Measurements from ENCODE around the gene GPC6.

GPC6 gene

DNA sequence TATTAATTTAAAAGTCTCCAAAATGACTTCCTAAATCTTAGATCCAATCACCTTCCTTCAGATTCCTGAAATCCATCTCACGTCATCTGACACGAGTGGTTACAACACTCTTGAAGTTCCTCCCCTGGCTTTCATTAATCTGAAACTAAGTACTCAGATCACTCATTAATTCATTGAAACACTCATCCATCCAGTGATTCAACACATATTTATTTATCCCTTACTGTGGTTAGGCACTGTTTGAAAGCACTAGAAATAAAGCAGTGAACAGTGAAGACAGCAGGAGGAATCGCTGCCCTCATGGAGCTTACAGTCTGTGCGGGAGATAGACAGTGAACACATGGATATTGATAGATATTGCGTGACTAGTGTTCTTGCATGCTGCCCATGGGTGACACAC is 780.5 kb downstream of the GPC6 start:
- no peak overlapping the region for H3K27ac ChIP-seq (ENCODE audit: low read depth, low read length)
- H3K4me3 ChIP-seq (ENCODE audit: low read depth in 1 of 2, low read length in 2 of 2) = no peak overlapping the region
- H3K9me3 ChIP-seq (ENCODE audit: control insufficient read depth in 1 of 2, low read length in 2 of 2) = no peaks in the 10 kb centered on the region
- H3K36me3 ChIP-seq (ENCODE audit: control insufficient read depth in 1 of 2, insufficient read depth in 2 of 2, low read length in 2 of 2) = no peaks in the 10 kb centered on the region
- no peaks in the 10 kb centered on the region for H3K27me3 ChIP-seq (ENCODE audit: control insufficient read depth in 1 of 2, insufficient read depth in 2 of 2, low read length in 2 of 2)
- H3K9ac ChIP-seq (ENCODE audit: low read depth in 1 of 2, low read length in 2 of 2) = no peak overlapping the region
- no peaks in the 10 kb centered on the region for H3K4me1 ChIP-seq (ENCODE audit: control insufficient read depth in 1 of 2, insufficient read depth in 2 of 2, low read length in 2 of 2)

DNA sequence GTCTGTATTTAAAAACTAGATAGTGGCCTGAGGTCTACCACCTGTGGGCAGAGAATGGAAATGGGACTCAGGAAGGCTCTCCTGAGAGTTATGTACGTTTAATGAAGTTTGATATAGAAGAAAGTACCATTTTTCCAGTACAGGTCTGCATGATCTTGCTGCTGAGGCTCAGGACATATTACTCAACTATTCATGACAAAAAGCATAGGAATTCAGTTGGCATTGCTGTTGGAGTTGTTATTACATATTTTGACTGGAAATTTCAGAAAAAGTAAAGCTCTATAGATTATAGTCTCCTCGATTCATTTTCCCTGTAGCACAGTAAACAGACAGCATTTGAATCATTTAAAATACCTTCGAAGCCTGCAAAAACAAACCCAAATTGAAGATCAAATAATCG is 783.1 kb downstream of the GPC6 start:
- H3K9me3 ChIP-seq (ENCODE audit: control insufficient read depth in 1 of 2, low read length in 2 of 2) = no peaks in the 10 kb centered on the region
- no peak overlapping the region for H3K27ac ChIP-seq (ENCODE audit: low read depth, low read length)
- no peak overlapping the region for H3K9ac ChIP-seq (ENCODE audit: low read depth in 1 of 2, low read length in 2 of 2)
- H3K4me3 ChIP-seq (ENCODE audit: low read depth in 1 of 2, low read length in 2 of 2) = no peak overlapping the region
- no peaks in the 10 kb centered on the region for H3K27me3 ChIP-seq (ENCODE audit: control insufficient read depth in 1 of 2, insufficient read depth in 2 of 2, low read length in 2 of 2)
- H3K36me3 ChIP-seq (ENCODE audit: control insufficient read depth in 1 of 2, insufficient read depth in 2 of 2, low read length in 2 of 2) = no peaks in the 10 kb centered on the region
- H3K4me1 ChIP-seq (ENCODE audit: control insufficient read depth in 1 of 2, insufficient read depth in 2 of 2, low read length in 2 of 2) = no peaks in the 10 kb centered on the region

DNA sequence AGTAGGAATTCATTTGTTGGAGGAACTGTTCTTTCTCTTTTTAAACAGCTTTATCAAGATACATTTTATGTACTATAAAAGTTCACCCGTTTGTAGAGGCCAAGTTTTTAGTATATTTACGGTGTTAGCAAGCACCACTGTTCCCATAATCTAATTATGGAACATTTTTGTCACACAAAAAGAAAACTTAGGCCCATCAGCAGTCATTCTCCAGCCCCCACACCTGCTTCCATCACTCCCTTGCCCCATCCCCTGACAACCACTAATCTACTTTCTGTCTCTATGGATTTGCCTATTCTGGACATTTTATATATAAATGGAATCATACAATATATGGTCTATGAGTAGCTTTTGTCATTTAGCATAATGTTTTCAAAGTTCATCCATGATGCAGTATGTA is 787.9 kb downstream of the GPC6 start:
- H3K36me3 ChIP-seq (ENCODE audit: control insufficient read depth in 1 of 2, insufficient read depth in 2 of 2, low read length in 2 of 2) = no peaks in the 10 kb centered on the region
- no peaks in the 10 kb centered on the region for H3K27me3 ChIP-seq (ENCODE audit: control insufficient read depth in 1 of 2, insufficient read depth in 2 of 2, low read length in 2 of 2)
- H3K9ac ChIP-seq (ENCODE audit: low read depth in 1 of 2, low read length in 2 of 2) = no peak overlapping the region
- no peak overlapping the region for H3K4me3 ChIP-seq (ENCODE audit: low read depth in 1 of 2, low read length in 2 of 2)
- H3K9me3 ChIP-seq (ENCODE audit: control insufficient read depth in 1 of 2, low read length in 2 of 2) = no peaks in the 10 kb centered on the region
- no peaks in the 10 kb centered on the region for H3K4me1 ChIP-seq (ENCODE audit: control insufficient read depth in 1 of 2, insufficient read depth in 2 of 2, low read length in 2 of 2)
- H3K27ac ChIP-seq (ENCODE audit: low read depth, low read length) = no peak overlapping the region

DNA sequence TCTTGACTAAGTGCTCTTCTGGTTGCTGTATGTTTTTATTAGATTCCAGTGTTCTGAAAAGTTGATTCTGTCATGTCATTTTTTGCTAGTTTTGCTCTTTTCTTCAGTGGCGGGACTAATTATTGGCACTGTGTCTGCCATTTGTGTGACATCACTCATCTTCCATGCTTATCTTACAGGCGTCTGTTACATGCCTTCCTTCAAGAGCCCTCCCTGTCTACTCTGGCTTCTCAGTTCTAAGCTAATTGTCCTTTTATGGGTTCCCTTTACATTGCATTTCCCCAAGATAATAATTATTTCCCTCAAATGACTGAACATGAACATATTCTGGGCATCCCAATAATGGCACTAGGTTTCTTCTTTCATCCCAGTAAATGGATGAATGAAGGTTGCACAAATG is 793.8 kb downstream of the GPC6 start:
- Histone ChIP-seq H3K9ac (ENCODE audit: low read depth in 1 of 2, low read length in 2 of 2) (no peak overlapping the region), H3K27ac (ENCODE audit: low read depth, low read length) (no peak overlapping the region), H3K36me3 (ENCODE audit: control insufficient read depth in 1 of 2, insufficient read depth in 2 of 2, low read length in 2 of 2) (no peaks in the 10 kb centered on the region), H3K4me3 (ENCODE audit: low read depth in 1 of 2, low read length in 2 of 2) (no peak overlapping the region), H3K27me3 (ENCODE audit: control insufficient read depth in 1 of 2, insufficient read depth in 2 of 2, low read length in 2 of 2) (no peaks in the 10 kb centered on the region), H3K9me3 (ENCODE audit: control insufficient read depth in 1 of 2, low read length in 2 of 2) (no peaks in the 10 kb centered on the region), H3K4me1 (ENCODE audit: control insufficient read depth in 1 of 2, insufficient read depth in 2 of 2, low read length in 2 of 2) (no peaks in the 10 kb centered on the region)

GRCh38 chr13:94020833-94021232 is 794.2 kb downstream of the GPC6 start:
- H3K4me1 ChIP-seq (ENCODE audit: control insufficient read depth in 1 of 2, insufficient read depth in 2 of 2, low read length in 2 of 2) = no peaks in the 10 kb centered on the region
- H3K27ac ChIP-seq (ENCODE audit: low read depth, low read length) = no peak overlapping the region
- H3K9ac ChIP-seq (ENCODE audit: low read depth in 1 of 2, low read length in 2 of 2) = no peak overlapping the region
- H3K27me3 ChIP-seq (ENCODE audit: control insufficient read depth in 1 of 2, insufficient read depth in 2 of 2, low read length in 2 of 2) = no peaks in the 10 kb centered on the region
- H3K4me3 ChIP-seq (ENCODE audit: low read depth in 1 of 2, low read length in 2 of 2) = no peak overlapping the region
- H3K9me3 ChIP-seq (ENCODE audit: control insufficient read depth in 1 of 2, low read length in 2 of 2) = no peaks in the 10 kb centered on the region
- no peaks in the 10 kb centered on the region for H3K36me3 ChIP-seq (ENCODE audit: control insufficient read depth in 1 of 2, insufficient read depth in 2 of 2, low read length in 2 of 2)

- Histone ChIP-seq H3K4me3 (ENCODE audit: low read depth in 1 of 2, low read length in 2 of 2) (no peak overlapping the region), H3K36me3 (ENCODE audit: control insufficient read depth in 1 of 2, insufficient read depth in 2 of 2, low read length in 2 of 2) (no peaks in the 10 kb centered on the region), H3K9me3 (ENCODE audit: control insufficient read depth in 1 of 2, low read length in 2 of 2) (no peaks in the 10 kb centered on the region), H3K9ac (ENCODE audit: low read depth in 1 of 2, low read length in 2 of 2) (no peak overlapping the region), H3K27me3 (ENCODE audit: control insufficient read depth in 1 of 2, insufficient read depth in 2 of 2, low read length in 2 of 2) (no peaks in the 10 kb centered on the region), H3K27ac (ENCODE audit: low read depth, low read length) (no peak overlapping the region), H3K4me1 (ENCODE audit: control insufficient read depth in 1 of 2, insufficient read depth in 2 of 2, low read length in 2 of 2) (no peaks in the 10 kb centered on the region)
These were observed 801.6 kb downstream of the GPC6 start for GRCh38 chr13:94028234-94028633.

- Histone ChIP-seq H3K4me1 (ENCODE audit: control insufficient read depth in 1 of 2, insufficient read depth in 2 of 2, low read length in 2 of 2) (no peaks in the 10 kb centered on the region), H3K36me3 (ENCODE audit: control insufficient read depth in 1 of 2, insufficient read depth in 2 of 2, low read length in 2 of 2) (no peaks in the 10 kb centered on the region), H3K9ac (ENCODE audit: low read depth in 1 of 2, low read length in 2 of 2) (no peak overlapping the region), H3K27me3 (ENCODE audit: control insufficient read depth in 1 of 2, insufficient read depth in 2 of 2, low read length in 2 of 2) (no peaks in the 10 kb centered on the region), H3K27ac (ENCODE audit: low read depth, low read length) (no peak overlapping the region), H3K9me3 (ENCODE audit: control insufficient read depth in 1 of 2, low read length in 2 of 2) (no peaks in the 10 kb centered on the region), H3K4me3 (ENCODE audit: low read depth in 1 of 2, low read length in 2 of 2) (no peak overlapping the region)
These were observed 802.0 kb downstream of the GPC6 start for GRCh38 chr13:94028650-94029049.

DNA sequence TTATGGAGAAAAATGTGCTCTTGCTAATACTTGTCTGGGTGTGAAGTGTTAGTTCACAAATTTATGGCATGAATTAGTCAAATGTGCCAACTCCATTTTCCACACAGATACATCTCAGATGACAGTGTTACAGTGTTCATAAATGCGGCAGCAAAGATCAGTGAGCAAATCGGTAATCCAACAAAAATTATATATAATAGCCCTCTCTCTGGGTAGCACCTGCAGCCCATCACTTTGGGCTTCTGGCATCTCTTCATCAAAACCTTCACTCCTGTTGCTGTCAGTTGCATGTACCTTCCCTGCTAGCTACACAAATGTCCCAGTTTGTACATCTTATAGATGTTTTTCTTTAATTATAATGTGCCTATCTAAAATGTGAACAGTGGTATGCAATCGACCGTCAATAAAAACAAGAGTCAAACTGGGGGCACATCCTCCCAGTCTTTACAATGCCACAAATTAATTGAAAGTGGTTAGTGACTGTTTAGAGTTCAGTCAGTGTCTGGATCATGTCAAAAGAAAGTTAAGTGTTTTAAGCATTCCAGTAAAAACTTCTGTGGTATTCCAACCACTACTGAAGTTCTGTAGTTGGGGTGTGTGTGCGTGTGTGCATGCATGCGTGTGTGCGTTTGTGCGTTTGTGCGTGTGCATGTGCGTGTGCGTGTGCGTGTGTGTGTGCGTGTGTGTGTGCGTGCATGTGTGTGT is 804.0 kb downstream of the GPC6 start:
- no peak overlapping the region for H3K27ac ChIP-seq (ENCODE audit: low read depth, low read length)
- no peak overlapping the region for H3K4me3 ChIP-seq (ENCODE audit: low read depth in 1 of 2, low read length in 2 of 2)
- no peaks in the 10 kb centered on the region for H3K36me3 ChIP-seq (ENCODE audit: control insufficient read depth in 1 of 2, insufficient read depth in 2 of 2, low read length in 2 of 2)
- no peaks in the 10 kb centered on the region for H3K27me3 ChIP-seq (ENCODE audit: control insufficient read depth in 1 of 2, insufficient read depth in 2 of 2, low read length in 2 of 2)
- H3K9me3 ChIP-seq (ENCODE audit: control insufficient read depth in 1 of 2, low read length in 2 of 2) = no peaks in the 10 kb centered on the region
- H3K9ac ChIP-seq (ENCODE audit: low read depth in 1 of 2, low read length in 2 of 2) = no peak overlapping the region
- H3K4me1 ChIP-seq (ENCODE audit: control insufficient read depth in 1 of 2, insufficient read depth in 2 of 2, low read length in 2 of 2) = no peaks in the 10 kb centered on the region

DNA sequence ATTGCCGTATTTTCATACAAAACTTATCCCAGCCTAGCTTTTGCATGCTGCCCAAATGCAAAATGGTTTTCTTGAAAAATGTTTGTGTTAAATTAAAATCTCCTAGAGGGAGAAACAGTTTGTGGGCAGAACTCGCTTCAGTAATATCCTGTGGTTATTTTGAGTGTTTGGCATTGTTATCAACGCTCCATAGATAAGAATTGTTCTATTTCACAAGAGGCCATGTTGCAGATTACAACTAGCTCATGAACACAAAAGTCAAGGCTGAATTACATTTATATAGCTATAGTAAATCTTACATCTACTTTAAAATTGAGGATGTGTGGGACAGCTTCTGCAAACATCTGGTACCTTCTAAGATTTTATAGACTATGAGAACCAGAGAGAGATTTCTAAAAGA is 805.0 kb downstream of the GPC6 start:
- Histone ChIP-seq H3K4me3 (ENCODE audit: low read depth in 1 of 2, low read length in 2 of 2) (no peak overlapping the region), H3K27ac (ENCODE audit: low read depth, low read length) (no peak overlapping the region), H3K36me3 (ENCODE audit: control insufficient read depth in 1 of 2, insufficient read depth in 2 of 2, low read length in 2 of 2) (no peaks in the 10 kb centered on the region), H3K4me1 (ENCODE audit: control insufficient read depth in 1 of 2, insufficient read depth in 2 of 2, low read length in 2 of 2) (no peaks in the 10 kb centered on the region), H3K27me3 (ENCODE audit: control insufficient read depth in 1 of 2, insufficient read depth in 2 of 2, low read length in 2 of 2) (no peaks in the 10 kb centered on the region), H3K9ac (ENCODE audit: low read depth in 1 of 2, low read length in 2 of 2) (no peak overlapping the region), H3K9me3 (ENCODE audit: control insufficient read depth in 1 of 2, low read length in 2 of 2) (no peaks in the 10 kb centered on the region)

- Histone ChIP-seq H3K4me3 (ENCODE audit: low read depth in 1 of 2, low read length in 2 of 2) (no peak overlapping the region), H3K27me3 (ENCODE audit: control insufficient read depth in 1 of 2, insufficient read depth in 2 of 2, low read length in 2 of 2) (no peaks in the 10 kb centered on the region), H3K4me1 (ENCODE audit: control insufficient read depth in 1 of 2, insufficient read depth in 2 of 2, low read length in 2 of 2) (no peaks in the 10 kb centered on the region), H3K9ac (ENCODE audit: low read depth in 1 of 2, low read length in 2 of 2) (no peak overlapping the region), H3K36me3 (ENCODE audit: control insufficient read depth in 1 of 2, insufficient read depth in 2 of 2, low read length in 2 of 2) (no peaks in the 10 kb centered on the region), H3K9me3 (ENCODE audit: control insufficient read depth in 1 of 2, low read length in 2 of 2) (no peaks in the 10 kb centered on the region), H3K27ac (ENCODE audit: low read depth, low read length) (no peak overlapping the region)
These were observed 806.5 kb downstream of the GPC6 start for GRCh38 chr13:94033098-94033497.

Data from duodenal mucosa (tissue), 2 donors.